Activated CD4-positive, alpha-beta T cell treated with anti-CD3 and anti-CD28 coated beads, Interleukin-2, amount 10 ng/mL, durations not matched to agents 24 days and 14 days (primary cell): ENCODE results near the gene SQOR. TPM values are rescaled to one million over a fixed set of nuclear protein-coding genes. Genes with fewer than 3 reads are reported as not detected.

Experiments
- DNase-seq: peaks from one replicate; pipeline ENCODE4 v3.0.0; 2022
- H3K27ac Mint-ChIP-seq: one replicate; pipeline ENCODE4 v1.8.0; 2022; ENCODE audit warnings: mild to moderate bottlenecking, mixed read lengths
- H3K27me3 Mint-ChIP-seq: one replicate; pipeline ENCODE4 v1.8.0; 2022; ENCODE audit warnings: mixed read lengths
- H3K36me3 Mint-ChIP-seq: one replicate; pipeline ENCODE4 v1.8.0; 2022; ENCODE audit warnings: low read depth, mild to moderate bottlenecking, mixed read lengths
- H3K4me1 Mint-ChIP-seq: one replicate; pipeline ENCODE4 v1.8.0; 2021; ENCODE audit warnings: mixed read lengths
- H3K4me3 Mint-ChIP-seq: one replicate; pipeline ENCODE4 v1.8.0; 2022; ENCODE audit warnings: mild to moderate bottlenecking, moderate library complexity, mixed read lengths
- H3K9me3 Mint-ChIP-seq: one replicate; pipeline ENCODE4 v1.8.0; 2021; ENCODE audit warnings: mixed read lengths
- intact Hi-C: fragments of 100-400 bp; cut with micrococcal nuclease; formaldehyde crosslinking; loops from one replicate; pipeline ENCODE4 v1.15.1; 2023
- total RNA-seq: library from RNA; stranded (reverse); gene quantifications from 2 replicates; pipeline ENCODE4 v1.2.3, GENCODE V29; 2022

Gene SQOR
- total RNA-seq, 1 donor from 2014 or later = 108 TPM

DNA sequence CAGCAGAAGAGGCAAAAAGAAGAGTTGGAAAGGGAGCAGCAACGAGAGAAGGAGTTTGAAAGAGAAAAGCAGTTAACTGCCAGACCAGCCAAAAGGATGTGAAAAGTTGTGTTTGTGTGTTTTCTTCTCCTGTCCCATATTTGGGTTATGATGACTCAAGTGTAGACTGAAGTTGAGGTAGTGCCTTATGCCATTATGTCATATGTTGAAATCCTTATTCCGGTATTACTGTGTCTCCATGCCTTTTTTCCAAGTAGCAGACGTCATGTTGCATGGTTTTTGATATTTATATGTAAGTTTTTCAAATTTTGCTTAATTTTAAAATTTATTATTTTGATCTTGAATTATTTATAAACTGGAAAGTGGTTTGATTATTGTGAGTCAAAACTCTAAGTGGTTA is 28.4 kb upstream of the SQOR start:
- intact Hi-C loops = no loop called here
- DNase-seq = no peak
- H3K4me1 Mint-ChIP-seq = peaks cover 5% of the 10 kb centered on the region
- H3K9me3 Mint-ChIP-seq = no peaks in the 10 kb centered on the region
- H3K36me3 Mint-ChIP-seq = peaks cover 10% of the 10 kb centered on the region
- H3K27me3 Mint-ChIP-seq = no peaks in the 10 kb centered on the region
- no peak overlapping the region for H3K4me3 Mint-ChIP-seq
- no peak overlapping the region for H3K27ac Mint-ChIP-seq

DNA sequence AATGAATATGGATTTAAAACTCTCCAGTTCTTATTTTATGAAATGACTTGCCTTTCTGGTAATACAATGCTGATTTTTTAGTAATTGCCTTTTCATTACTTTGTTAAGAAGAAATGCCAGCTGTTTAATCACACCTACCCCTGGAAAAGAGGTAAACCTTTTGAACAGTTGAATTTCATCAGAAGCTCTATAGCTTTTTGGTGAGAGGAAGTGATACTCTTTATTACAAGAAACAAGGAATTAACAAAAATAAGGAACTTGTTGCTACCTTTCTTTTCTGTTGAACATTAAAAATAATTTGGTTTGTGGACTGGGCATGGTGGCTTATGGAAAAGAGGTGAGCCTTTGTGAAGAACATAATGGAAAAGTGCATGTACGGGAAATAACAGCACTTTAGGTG is 28.0 kb upstream of the SQOR start:
- intact Hi-C loops = no loop called here
- H3K9me3 Mint-ChIP-seq = no peaks in the 10 kb centered on the region
- H3K27ac Mint-ChIP-seq = no peak overlapping the region
- H3K4me3 Mint-ChIP-seq = no peak overlapping the region
- H3K27me3 Mint-ChIP-seq = no peaks in the 10 kb centered on the region
- peaks cover 5% of the 10 kb centered on the region for H3K4me1 Mint-ChIP-seq
- H3K36me3 Mint-ChIP-seq = peaks cover 10% of the 10 kb centered on the region
- DNase-seq = no peak

DNA sequence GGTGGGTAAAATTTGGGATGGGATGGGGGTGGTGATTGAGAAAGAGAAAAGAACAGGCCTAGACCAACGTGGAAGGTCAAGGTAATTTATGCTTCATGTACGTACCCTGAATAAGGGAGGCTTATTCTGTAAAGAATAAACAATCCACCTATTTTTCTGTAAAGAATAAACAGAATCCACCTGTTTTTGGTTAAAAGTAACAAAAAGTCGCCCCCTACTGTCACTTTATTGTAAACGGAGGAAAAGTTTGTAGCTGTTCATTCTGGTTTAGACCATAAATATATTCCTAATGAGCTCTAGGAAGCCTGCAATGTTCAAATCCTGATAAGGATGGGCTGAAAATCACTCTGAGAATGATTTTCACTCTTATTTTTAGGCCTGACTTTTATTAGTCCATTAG is 23.5 kb upstream of the SQOR start:
- Mint-ChIP-seq H3K4me3 (no peak overlapping the region), H3K4me1 (peaks cover 10% of the 10 kb centered on the region), H3K27me3 (no peaks in the 10 kb centered on the region), H3K27ac (peak overlapping the region; percentile 15), H3K36me3 (peaks cover 6% of the 10 kb centered on the region), H3K9me3 (no peaks in the 10 kb centered on the region)
- DNase-seq = peak; percentile 66
- intact Hi-C loops = loop anchor here (5.0 kb wide), 1 partner anchor 89 kb away; the partner anchor contains the start of gene SLC30A4

DNA sequence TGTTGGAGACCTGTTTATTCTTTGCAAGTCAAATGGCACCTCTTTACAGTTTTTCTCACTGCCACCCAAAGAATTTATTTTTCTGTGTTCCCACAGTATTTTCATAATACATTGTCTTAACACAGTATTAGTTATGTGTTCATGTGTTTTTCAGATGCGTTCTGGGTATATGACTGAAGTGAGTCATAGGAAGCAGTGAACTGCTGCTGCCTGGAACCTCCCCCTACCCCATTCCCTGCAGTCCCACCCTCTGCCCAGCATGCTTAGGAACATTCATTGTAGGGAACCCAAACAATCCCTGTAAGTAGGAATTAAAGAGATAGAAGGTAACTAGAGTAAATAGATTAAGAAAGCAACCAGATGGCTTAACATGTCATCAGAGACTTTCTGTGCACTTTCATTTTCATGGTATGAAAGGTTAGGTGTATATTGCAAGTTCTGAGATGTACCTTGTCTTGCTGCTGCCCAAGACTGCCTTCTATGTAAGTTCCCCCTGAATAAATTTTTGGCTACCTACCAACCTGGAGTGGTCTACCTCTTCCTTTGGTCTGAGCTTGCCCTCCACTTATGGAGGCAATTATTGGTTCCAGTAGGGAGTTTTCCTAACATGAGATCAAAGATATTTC is 21.9 kb upstream of the SQOR start:
- no peaks in the 10 kb centered on the region for H3K9me3 Mint-ChIP-seq
- H3K4me1 Mint-ChIP-seq = peaks cover 10% of the 10 kb centered on the region
- no peaks in the 10 kb centered on the region for H3K27me3 Mint-ChIP-seq
- DNase-seq = no peak
- intact Hi-C loops = loop anchor here (5.0 kb wide), 1 partner anchor 91 kb away; the partner anchor contains the start of gene SLC30A4
- peak overlapping the region; percentile 41 for H3K4me3 Mint-ChIP-seq
- peak overlapping the region; percentile 83 for H3K27ac Mint-ChIP-seq
- H3K36me3 Mint-ChIP-seq = no peaks in the 10 kb centered on the region

DNA sequence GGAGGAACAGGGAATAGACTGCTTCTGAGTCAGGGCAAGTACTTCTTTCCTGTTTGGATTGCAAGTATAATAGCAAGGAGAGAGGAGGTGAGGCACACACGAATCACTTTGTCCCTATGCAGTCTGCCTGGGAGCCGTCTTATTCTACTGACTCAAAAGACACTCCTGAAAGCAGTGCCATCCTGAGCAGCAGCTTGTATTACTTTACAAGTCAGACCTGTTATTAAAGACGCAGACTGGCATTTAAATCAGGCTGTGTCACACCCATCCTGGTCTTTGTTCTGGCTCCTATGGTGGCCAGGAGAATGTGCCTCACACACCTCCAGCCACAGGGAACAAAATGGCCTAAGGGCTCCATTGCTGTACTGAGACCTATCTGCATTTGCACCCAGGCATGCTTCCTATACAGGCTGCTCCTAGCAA is 17.9 kb upstream of the SQOR start:
- Mint-ChIP-seq H3K9me3 (no peaks in the 10 kb centered on the region), H3K4me3 (no peak overlapping the region), H3K27ac (no peak overlapping the region), H3K4me1 (peaks cover 9% of the 10 kb centered on the region), H3K27me3 (peaks cover 1% of the 10 kb centered on the region), H3K36me3 (no peaks in the 10 kb centered on the region)
- DNase-seq = no peak
- intact Hi-C loops = no loop called here

DNA sequence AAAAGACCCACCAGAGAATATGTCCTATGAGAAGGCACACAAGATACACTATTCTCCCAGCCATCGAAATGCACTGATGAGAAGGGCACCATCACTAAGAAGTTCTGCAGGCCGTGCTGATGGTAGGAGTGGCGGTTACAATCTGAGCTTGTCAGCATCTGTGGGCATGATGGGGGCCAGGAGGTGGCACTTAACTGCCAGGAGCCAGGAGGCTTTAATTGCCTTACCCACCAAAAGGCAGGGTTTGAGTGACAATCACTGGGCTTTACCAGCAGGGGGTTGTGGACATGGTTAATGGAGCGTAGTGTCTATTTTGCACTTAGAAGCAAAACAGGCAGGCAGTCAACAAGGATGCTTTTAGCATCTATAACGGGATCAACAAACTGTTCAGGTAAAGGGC is 16.0 kb upstream of the SQOR start:
- peaks cover 6% of the 10 kb centered on the region for H3K9me3 Mint-ChIP-seq
- peak; percentile 61 for DNase-seq
- no peak overlapping the region for H3K4me3 Mint-ChIP-seq
- intact Hi-C loops = no loop called here
- H3K36me3 Mint-ChIP-seq = no peaks in the 10 kb centered on the region
- H3K4me1 Mint-ChIP-seq = peaks cover 2% of the 10 kb centered on the region
- no peak overlapping the region for H3K27ac Mint-ChIP-seq
- peaks cover 14% of the 10 kb centered on the region for H3K27me3 Mint-ChIP-seq

DNA sequence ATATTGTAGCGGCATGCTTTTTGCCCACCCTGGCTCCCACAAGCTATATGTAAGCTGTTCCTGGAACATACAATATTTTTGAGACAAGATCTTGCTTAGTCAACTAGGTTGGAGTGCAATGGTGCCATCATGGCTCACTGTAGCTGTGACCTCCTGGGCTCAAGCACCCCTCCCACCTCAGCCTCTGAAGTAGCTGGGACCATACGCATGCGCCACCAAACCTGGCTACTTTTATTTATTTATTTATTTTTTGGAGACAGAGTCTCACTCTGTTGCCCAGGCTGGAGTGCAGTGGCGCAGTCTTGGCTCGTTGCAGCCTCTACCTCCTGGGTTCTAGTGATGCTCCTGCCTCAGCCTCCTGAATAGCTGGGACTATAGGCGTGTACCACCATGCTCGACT is 6.7 kb upstream of the SQOR start:
- Mint-ChIP-seq H3K27me3 (peaks cover 20% of the 10 kb centered on the region), H3K27ac (no peak overlapping the region), H3K36me3 (peaks cover 6% of the 10 kb centered on the region), H3K4me3 (no peak overlapping the region), H3K4me1 (peaks cover 4% of the 10 kb centered on the region), H3K9me3 (peaks cover 19% of the 10 kb centered on the region)
- intact Hi-C loops = no loop called here
- DNase-seq = no peak

DNA sequence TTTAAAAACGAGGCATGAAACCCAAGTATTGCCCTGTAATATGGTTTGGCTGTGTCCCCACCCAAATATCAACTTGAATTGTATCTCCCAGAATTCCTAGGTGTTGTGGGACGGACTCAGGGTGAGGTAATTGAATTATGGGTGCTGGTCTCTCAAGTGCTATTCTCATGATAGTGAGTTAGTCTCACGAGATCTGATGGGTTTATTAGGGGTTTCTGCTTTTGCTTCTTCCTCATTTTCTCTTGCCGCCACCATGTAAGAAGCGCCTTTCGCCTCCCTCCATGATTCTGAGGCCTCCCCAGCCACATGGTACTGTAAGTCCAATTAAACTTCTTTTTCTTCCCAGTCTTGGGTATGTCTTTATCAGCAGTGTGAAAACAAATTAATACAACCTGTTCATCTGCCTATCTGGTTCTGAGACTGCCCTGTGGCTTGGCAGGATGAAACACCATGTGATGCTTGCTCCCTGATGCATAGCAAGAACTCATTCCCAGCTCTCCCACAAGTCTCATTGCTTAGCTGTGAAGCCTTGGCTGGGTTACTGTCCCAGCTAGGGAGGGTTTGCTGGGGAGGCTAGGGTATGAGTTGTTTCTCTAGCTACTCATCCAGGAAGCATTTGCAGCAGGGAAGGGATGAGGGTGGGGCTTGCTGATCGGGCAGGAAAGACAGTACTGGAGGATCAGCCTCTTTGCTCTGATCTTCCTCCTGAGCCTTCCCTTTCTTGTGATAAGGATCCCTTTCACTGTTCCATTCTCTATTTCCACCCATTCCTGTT is 3.7 kb upstream of the SQOR start:
- Mint-ChIP-seq H3K27ac (no peak overlapping the region), H3K27me3 (peaks cover 12% of the 10 kb centered on the region), H3K36me3 (peaks cover 8% of the 10 kb centered on the region), H3K4me3 (no peak overlapping the region), H3K4me1 (peaks cover 13% of the 10 kb centered on the region), H3K9me3 (peaks cover 11% of the 10 kb centered on the region)
- DNase-seq = no peak
- intact Hi-C loops = no loop called here

DNA sequence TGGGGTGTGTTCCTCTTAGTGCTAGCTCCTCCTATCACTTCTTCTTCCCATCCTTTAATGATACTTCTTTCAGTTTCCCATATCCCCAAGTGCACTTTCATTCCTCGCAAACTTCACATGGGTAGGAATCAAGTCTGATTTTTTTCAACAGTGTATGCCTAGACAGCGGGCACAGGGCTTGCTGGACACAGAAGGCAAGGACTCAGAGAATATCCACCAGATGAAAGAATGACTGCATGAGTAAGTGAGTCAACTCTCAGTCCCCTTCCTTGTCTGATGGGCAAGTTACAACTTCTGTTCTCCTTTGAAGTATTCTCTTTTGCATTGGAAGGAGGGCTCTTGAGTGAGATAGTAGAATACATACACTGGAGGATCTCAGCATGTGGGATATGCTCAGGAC is 3.1 kb upstream of the SQOR start:
- no peak for DNase-seq
- intact Hi-C loops = no loop called here
- Mint-ChIP-seq H3K27ac (no peak overlapping the region), H3K36me3 (peaks cover 6% of the 10 kb centered on the region), H3K27me3 (peaks cover 10% of the 10 kb centered on the region), H3K4me3 (no peak overlapping the region), H3K4me1 (peaks cover 13% of the 10 kb centered on the region), H3K9me3 (peaks cover 5% of the 10 kb centered on the region)

DNA sequence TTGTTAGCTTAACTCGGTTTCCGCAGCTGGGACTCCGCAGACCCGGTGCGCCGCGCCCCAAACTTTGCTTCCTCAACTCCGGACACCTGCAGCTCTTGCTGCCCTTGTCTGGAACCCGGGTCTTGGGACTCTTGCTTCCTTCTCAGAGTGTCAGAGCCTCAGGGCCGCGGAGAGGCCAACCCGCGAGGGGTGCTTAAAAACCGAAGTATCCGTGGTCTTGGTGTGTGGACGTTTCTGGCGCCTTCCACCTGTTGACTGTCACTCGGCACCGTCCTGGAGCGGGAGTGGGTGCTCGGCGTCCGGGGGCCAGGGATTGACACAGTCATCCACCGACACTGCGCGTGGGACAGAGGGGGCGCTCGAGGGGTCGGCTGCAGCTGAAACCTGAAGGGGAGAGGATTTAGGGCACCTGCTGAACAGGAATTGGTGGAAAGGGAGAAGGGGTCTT is 386 bp downstream of the SQOR start:
- H3K9me3 Mint-ChIP-seq = no peaks in the 10 kb centered on the region
- H3K36me3 Mint-ChIP-seq = peaks cover 33% of the 10 kb centered on the region
- H3K27ac Mint-ChIP-seq = peak overlapping the region; percentile 98
- peaks cover 44% of the 10 kb centered on the region for H3K4me1 Mint-ChIP-seq
- peak overlapping the region; percentile 100 for H3K4me3 Mint-ChIP-seq
- peak; percentile 90 for DNase-seq
- intact Hi-C loops = loop anchor here (1.0 kb wide), 1 partner anchor 48 kb away; the partner anchor contains the start of gene BLOC1S6
- H3K27me3 Mint-ChIP-seq = peaks cover 2% of the 10 kb centered on the region

DNA sequence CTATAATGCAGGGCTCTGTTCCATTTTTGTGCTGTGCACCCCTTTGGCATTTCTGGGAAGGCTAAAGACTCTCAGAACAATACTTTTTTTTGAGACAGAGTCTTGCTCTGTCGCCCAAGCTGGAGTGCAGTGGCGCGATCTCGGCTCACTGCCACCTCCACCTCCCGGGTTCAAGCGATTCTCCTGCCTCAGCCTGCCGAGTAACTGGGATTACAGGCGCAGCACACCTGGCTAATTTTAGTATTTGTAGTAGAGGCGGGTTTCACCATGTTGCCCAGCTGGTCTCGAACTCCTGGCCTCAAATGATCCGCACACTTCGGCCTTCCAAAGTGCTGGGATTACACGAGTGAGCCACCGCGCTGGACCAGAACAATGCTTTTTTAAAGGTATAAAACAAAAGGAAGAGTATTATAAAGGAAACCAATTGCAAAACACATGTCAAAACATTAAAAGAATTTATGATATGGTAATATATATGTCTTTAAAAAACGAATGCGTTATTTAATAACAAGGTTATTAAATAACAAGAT is 999 bp downstream of the SQOR start:
- no peaks in the 10 kb centered on the region for H3K9me3 Mint-ChIP-seq
- intact Hi-C loops = loop anchor here (1.0 kb wide), 1 partner anchor 49 kb away; the partner anchor contains the start of gene BLOC1S6
- DNase-seq = no peak
- H3K4me3 Mint-ChIP-seq = peak overlapping the region; percentile 100
- peaks cover 35% of the 10 kb centered on the region for H3K36me3 Mint-ChIP-seq
- H3K27me3 Mint-ChIP-seq = peaks cover 2% of the 10 kb centered on the region
- H3K27ac Mint-ChIP-seq = peak overlapping the region; percentile 98
- H3K4me1 Mint-ChIP-seq = peaks cover 50% of the 10 kb centered on the region

DNA sequence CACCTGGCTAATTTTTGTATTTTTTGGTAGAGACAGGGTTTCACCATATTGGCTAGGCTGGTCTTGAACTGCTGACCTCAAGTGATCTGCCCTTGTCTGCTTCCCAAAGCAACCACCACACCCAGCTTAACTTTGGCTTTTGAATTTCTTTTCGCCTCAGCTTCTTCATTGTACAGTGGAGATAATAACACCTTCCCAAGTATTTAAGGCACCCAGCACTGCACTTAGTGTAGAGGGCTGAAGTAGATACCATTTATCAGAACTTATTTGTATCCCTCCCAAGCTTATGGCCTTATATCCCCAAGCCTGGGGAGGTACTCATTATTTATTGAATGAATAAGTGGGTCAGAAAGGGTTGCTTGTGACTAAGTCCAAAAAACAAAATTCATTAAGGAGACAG is 2.3 kb downstream of the SQOR start:
- intact Hi-C loops = loop anchor here (1.0 kb wide), 1 partner anchor 437 kb away; no protein-coding TSS in a partner anchor
- no peaks in the 10 kb centered on the region for H3K27me3 Mint-ChIP-seq
- H3K36me3 Mint-ChIP-seq = peaks cover 39% of the 10 kb centered on the region
- no peaks in the 10 kb centered on the region for H3K9me3 Mint-ChIP-seq
- peak overlapping the region; percentile 100 for H3K4me3 Mint-ChIP-seq
- no peak for DNase-seq
- H3K4me1 Mint-ChIP-seq = peaks cover 58% of the 10 kb centered on the region
- H3K27ac Mint-ChIP-seq = peak overlapping the region; percentile 94

DNA sequence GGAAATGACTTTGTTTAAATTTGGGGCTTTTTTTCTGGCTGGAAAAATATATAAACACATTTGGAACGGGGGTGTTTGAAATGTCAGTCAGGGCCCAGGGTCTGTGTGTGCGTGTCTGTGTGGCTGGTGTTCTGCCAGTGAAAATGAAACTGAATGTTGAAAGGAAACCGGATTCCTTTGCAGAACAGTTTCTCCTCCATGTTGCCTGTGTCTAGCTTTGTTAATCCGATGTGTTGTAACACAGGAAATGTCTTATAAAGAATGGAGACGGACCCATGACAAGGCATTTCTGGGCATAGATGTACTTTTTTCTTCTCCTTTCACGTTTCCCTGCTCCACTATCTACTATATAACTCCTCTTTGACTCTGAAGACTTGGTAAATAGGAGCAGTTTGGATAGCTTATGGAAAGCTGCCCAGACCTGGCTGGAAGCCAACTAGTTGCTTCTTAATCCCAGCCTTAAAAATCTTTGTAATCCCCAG is 2.8 kb downstream of the SQOR start:
- intact Hi-C loops = loop anchor here (1.0 to 2.0 kb wide), 2 partner anchors 115 to 437 kb away; partner anchors contain the start of gene SLC30A4

DNA sequence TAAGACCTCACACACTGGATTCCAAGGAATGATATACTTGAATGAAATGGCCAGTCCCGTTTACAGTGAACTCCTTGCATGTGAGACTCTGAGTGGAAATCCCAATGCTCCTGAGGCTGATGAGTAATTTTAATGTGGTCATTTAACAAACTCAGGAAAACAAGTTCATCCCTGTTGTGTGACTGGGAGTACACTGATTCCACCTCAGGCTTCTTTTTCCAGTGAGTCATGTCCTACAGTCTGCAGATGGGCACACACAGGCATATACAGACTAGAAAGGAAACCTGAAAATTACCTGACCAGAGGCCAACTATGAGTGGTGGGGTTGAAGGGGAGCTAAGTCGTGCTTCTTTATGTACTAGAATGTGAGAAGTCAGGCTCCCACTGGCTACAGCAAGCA is 5.8 kb downstream of the SQOR start:
- Mint-ChIP-seq H3K27ac (peak overlapping the region; percentile 64), H3K27me3 (no peaks in the 10 kb centered on the region), H3K36me3 (peaks cover 56% of the 10 kb centered on the region), H3K9me3 (no peaks in the 10 kb centered on the region), H3K4me3 (no peak overlapping the region), H3K4me1 (peaks cover 75% of the 10 kb centered on the region)
- intact Hi-C loops = no loop called here
- DNase-seq = no peak

More for the DNA sequence above, 2.8 kb downstream of the SQOR start:
- peak overlapping the region; percentile 94 for H3K27ac Mint-ChIP-seq
- peaks cover 42% of the 10 kb centered on the region for H3K36me3 Mint-ChIP-seq
- H3K9me3 Mint-ChIP-seq = no peaks in the 10 kb centered on the region
- H3K4me1 Mint-ChIP-seq = peaks cover 61% of the 10 kb centered on the region
- no peaks in the 10 kb centered on the region for H3K27me3 Mint-ChIP-seq
- H3K4me3 Mint-ChIP-seq = peak overlapping the region; percentile 100
- peak; percentile 88 for DNase-seq
